ENCODE measurements around the gene OR6Q1.

DNA sequence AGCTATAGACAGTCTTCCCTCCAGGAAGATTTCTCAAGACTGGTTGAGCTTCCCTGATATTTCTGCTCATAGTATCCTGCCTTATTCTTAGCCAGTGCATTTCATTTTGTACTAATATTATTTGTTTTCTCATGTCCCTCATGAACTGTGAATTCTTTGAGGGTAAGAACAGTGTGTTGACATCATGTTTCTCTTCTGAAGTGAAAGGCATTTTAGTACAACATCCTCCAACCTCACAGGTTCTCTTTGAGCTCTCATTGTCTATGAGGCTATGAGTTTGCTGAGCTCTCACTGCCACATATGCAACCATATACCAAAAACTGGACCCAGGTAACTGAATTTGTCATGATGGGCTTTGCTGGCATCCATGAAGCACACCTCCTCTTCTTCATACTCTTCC is at the start of gene OR6Q1:
- TF ChIP-seq CTCF (IDR thresholded peaks at IDR 0.05; ENCODE audit: poor library complexity, severe bottlenecking) = no peak
- TF ChIP-seq POLR2AphosphoS5 (IDR thresholded peaks at IDR 0.05) = no peak
- TF ChIP-seq RAD21 (conservative IDR thresholded peaks at IDR 0.05) = no peak
